Measurements from ENCODE around the gene TSPOAP1.
A peak's percentile ranks its signal among the peaks of the same experiment; 100 is the strongest.

The TSPOAP1 gene

GRCh38 chr17:58262149-58262548, 66.4 kb downstream of the TSPOAP1 start:
- Histone ChIP-seq H3K4me2 (ENCODE audit: low read length) (no peak overlapping the region), H3K9me3 (ENCODE audit: control insufficient read depth, insufficient read depth, low read length) (no peaks in the 10 kb centered on the region), H3K36me3 (ENCODE audit: control insufficient read depth, low read length) (no peaks in the 10 kb centered on the region), H3K4me3 (ENCODE audit: low read length) (no peak overlapping the region), H3K9me2 (replicated peaks; ENCODE audit: control insufficient read depth, low read length) (no peaks in the 10 kb centered on the region), H3K27me3 (ENCODE audit: control insufficient read depth, low read length) (peaks cover 47% of the 10 kb centered on the region), H3F3A (ENCODE audit: control insufficient read depth, insufficient read depth) (no peaks in the 10 kb centered on the region), H3K27ac (ENCODE audit: low read depth, low read length) (no peak overlapping the region), H4K20me1 (ENCODE audit: control insufficient read depth, insufficient read depth, low read depth, low read length) (no peaks in the 10 kb centered on the region), H3K79me2 (ENCODE audit: control insufficient read depth, low read length) (no peaks in the 10 kb centered on the region), H3K4me1 (ENCODE audit: control insufficient read depth, low read length) (no peaks in the 10 kb centered on the region)
- TF ChIP-seq, protein P1, sequence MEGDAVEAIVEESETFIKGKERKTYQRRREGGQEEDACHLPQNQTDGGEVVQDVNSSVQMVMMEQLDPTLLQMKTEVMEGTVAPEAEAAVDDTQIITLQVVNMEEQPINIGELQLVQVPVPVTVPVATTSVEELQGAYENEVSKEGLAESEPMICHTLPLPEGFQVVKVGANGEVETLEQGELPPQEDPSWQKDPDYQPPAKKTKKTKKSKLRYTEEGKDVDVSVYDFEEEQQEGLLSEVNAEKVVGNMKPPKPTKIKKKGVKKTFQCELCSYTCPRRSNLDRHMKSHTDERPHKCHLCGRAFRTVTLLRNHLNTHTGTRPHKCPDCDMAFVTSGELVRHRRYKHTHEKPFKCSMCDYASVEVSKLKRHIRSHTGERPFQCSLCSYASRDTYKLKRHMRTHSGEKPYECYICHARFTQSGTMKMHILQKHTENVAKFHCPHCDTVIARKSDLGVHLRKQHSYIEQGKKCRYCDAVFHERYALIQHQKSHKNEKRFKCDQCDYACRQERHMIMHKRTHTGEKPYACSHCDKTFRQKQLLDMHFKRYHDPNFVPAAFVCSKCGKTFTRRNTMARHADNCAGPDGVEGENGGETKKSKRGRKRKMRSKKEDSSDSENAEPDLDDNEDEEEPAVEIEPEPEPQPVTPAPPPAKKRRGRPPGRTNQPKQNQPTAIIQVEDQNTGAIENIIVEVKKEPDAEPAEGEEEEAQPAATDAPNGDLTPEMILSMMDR (IDR thresholded peaks at IDR 0.05; ENCODE audit: low read depth, low read length, poor library complexity, severe bottlenecking) = no peak
- no peak for TF ChIP-seq EZH2phosphoT487 (IDR thresholded peaks at IDR 0.05; ENCODE audit: borderline replicate concordance, low read length)

GRCh38 chr17:58254803-58255202, 73.8 kb downstream of the TSPOAP1 start:
- peaks cover 19% of the 10 kb centered on the region for H3K27me3 ChIP-seq (ENCODE audit: control insufficient read depth, low read length)

DNA sequence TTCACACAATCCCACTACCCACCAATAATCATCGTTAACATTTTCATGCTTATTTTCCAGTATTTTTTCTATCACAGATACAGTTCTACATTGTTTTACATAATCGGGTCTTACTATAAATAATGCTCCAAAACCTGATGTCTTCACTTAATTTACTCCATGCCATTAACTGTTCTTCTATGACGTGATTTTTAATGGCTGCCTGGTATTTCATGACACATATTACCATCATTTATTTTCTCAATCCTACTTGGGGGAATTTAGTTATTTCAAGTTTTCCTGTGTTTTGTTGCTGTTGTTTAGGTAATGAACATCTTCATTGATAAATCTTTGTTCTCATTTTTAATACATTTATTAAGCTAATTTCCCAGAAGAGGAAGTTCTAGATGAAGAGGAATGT, 75.5 kb downstream of the TSPOAP1 start:
- H3K27ac ChIP-seq (ENCODE audit: low read depth, low read length) = no peak overlapping the region
- H4K20me1 ChIP-seq (ENCODE audit: control insufficient read depth, insufficient read depth, low read depth, low read length) = no peaks in the 10 kb centered on the region
- TF ChIP-seq, protein P1 (IDR thresholded peaks at IDR 0.05; ENCODE audit: low read depth, low read length, poor library complexity, severe bottlenecking) = no peak
- TF ChIP-seq EZH2phosphoT487 (IDR thresholded peaks at IDR 0.05; ENCODE audit: borderline replicate concordance, low read length) = no peak
- H3K4me3 ChIP-seq (ENCODE audit: low read length) = no peak overlapping the region
- peaks cover 6% of the 10 kb centered on the region for H3K4me1 ChIP-seq (ENCODE audit: control insufficient read depth, low read length)
- no peaks in the 10 kb centered on the region for H3K9me2 ChIP-seq (replicated peaks; ENCODE audit: control insufficient read depth, low read length)
- no peaks in the 10 kb centered on the region for H3F3A ChIP-seq (ENCODE audit: control insufficient read depth, insufficient read depth)
- H3K4me2 ChIP-seq (ENCODE audit: low read length) = no peak overlapping the region
- H3K9me3 ChIP-seq (ENCODE audit: control insufficient read depth, insufficient read depth, low read length) = no peaks in the 10 kb centered on the region
- no peaks in the 10 kb centered on the region for H3K79me2 ChIP-seq (ENCODE audit: control insufficient read depth, low read length)
- H3K27me3 ChIP-seq (ENCODE audit: control insufficient read depth, low read length) = peaks cover 28% of the 10 kb centered on the region
- no peaks in the 10 kb centered on the region for H3K36me3 ChIP-seq (ENCODE audit: control insufficient read depth, low read length)

More at GRCh38 chr17:58254803-58255202, 73.8 kb downstream of the TSPOAP1 start:
- TF ChIP-seq EZH2phosphoT487 (IDR thresholded peaks at IDR 0.05; ENCODE audit: borderline replicate concordance, low read length) = no peak
- TF ChIP-seq, protein P1 (IDR thresholded peaks at IDR 0.05; ENCODE audit: low read depth, low read length, poor library complexity, severe bottlenecking) = peak; percentile 32
- no peaks in the 10 kb centered on the region for H3K9me2 ChIP-seq (replicated peaks; ENCODE audit: control insufficient read depth, low read length)
- H3F3A ChIP-seq (ENCODE audit: control insufficient read depth, insufficient read depth) = no peaks in the 10 kb centered on the region
- no peaks in the 10 kb centered on the region for H3K9me3 ChIP-seq (ENCODE audit: control insufficient read depth, insufficient read depth, low read length)
- no peaks in the 10 kb centered on the region for H3K36me3 ChIP-seq (ENCODE audit: control insufficient read depth, low read length)
- H3K4me1 ChIP-seq (ENCODE audit: control insufficient read depth, low read length) = peaks cover 2% of the 10 kb centered on the region
- no peak overlapping the region for H3K27ac ChIP-seq (ENCODE audit: low read depth, low read length)
- no peaks in the 10 kb centered on the region for H4K20me1 ChIP-seq (ENCODE audit: control insufficient read depth, insufficient read depth, low read depth, low read length)
- no peaks in the 10 kb centered on the region for H3K79me2 ChIP-seq (ENCODE audit: control insufficient read depth, low read length)
- no peak overlapping the region for H3K4me2 ChIP-seq (ENCODE audit: low read length)
- H3K4me3 ChIP-seq (ENCODE audit: low read length) = no peak overlapping the region
